Neuronal stem cell (in vitro differentiated cells): ENCODE measurements around the gene GNG4.

Experiments
- DNase-seq: peaks from one replicate; pipeline ENCODE4 v3.0.0-alpha.2; 2013; ENCODE audit warnings: low spot score
- H2AFZ ChIP-seq: one replicate; pipeline ENCODE4 v1.6.1; 2013; ENCODE audit warnings: mild to moderate bottlenecking, low read length, inconsistent platforms
- H2AK5ac ChIP-seq: 2 replicates; pipeline ENCODE4 v1.6.1; 2013; ENCODE audit warnings: low read depth, mild to moderate bottlenecking, inconsistent platforms, low read length, moderate library complexity, mixed read lengths
- H2BK120ac ChIP-seq: 2 replicates; pipeline ENCODE4 v1.6.1; 2013; ENCODE audit warnings: low read depth, mild to moderate bottlenecking, inconsistent platforms, low read length, moderate library complexity, mixed read lengths
- H2BK12ac ChIP-seq: one replicate; pipeline ENCODE4 v1.6.1; 2013; ENCODE audit warnings: low read length, inconsistent platforms
- H2BK15ac ChIP-seq: 2 replicates; pipeline ENCODE4 v1.6.1; 2013; ENCODE audit warnings: mild to moderate bottlenecking, low read length, inconsistent platforms, mixed read lengths
- H2BK5ac ChIP-seq: one replicate; pipeline ENCODE4 v1.6.1; 2013; ENCODE audit warnings: inconsistent platforms, mild to moderate bottlenecking, low read length, moderate library complexity
- H3K14ac ChIP-seq: one replicate; pipeline ENCODE4 v1.6.1; 2013; ENCODE audit warnings: low read length, inconsistent platforms
- H3K18ac ChIP-seq: 2 replicates; pipeline ENCODE4 v1.6.1; 2013; ENCODE audit warnings: low read length, inconsistent platforms
- H3K23ac ChIP-seq: 2 replicates; pipeline ENCODE4 v1.6.1; 2013; ENCODE audit warnings: low read depth, mild to moderate bottlenecking, mixed read lengths, low read length, inconsistent platforms; ENCODE audit not compliant: poor library complexity
- H3K27ac ChIP-seq: replicated peaks from 3 replicates; pipeline ENCODE4 v1.5.1; 2013; ENCODE audit warnings: low read length, inconsistent platforms
- H3K27me3 ChIP-seq, 3 experiments: 2 replicates each; pipeline ENCODE4 v1.6.1; 2013; ENCODE audit warnings: low read length in 3 of 3, mild to moderate bottlenecking in 2 of 3, inconsistent platforms in 1 of 3, low read depth in 1 of 3, mixed read lengths in 1 of 3, moderate library complexity in 1 of 3; ENCODE audit not compliant: control insufficient read depth in 3 of 3, insufficient read depth in 3 of 3
- H3K36me3 ChIP-seq, 2 donors: replicated peaks in 1 of 2; 2 replicates each; pipeline ENCODE4 v1.6.1; 2013; ENCODE audit warnings: low read length in 2 of 2; ENCODE audit not compliant: control insufficient read depth in 2 of 2, insufficient read depth in 2 of 2
- H3K4ac ChIP-seq: 2 replicates; pipeline ENCODE4 v1.6.1; 2013; ENCODE audit warnings: inconsistent platforms, mild to moderate bottlenecking, low read length, moderate library complexity
- H3K4me1 ChIP-seq, 2 donors: 1 replicate in 1 of 2; 2 replicates in 1 of 2; pipeline ENCODE4 v1.6.1; 2013; ENCODE audit warnings: low read length in 2 of 2, low read depth in 1 of 2; ENCODE audit not compliant: control insufficient read depth in 2 of 2, insufficient read depth in 1 of 2
- H3K4me2 ChIP-seq: one replicate; pipeline ENCODE4 v1.6.1; 2013; ENCODE audit warnings: mild to moderate bottlenecking, low read length, inconsistent platforms; ENCODE audit not compliant: insufficient read depth, poor library complexity, severe bottlenecking
- H3K4me3 ChIP-seq, 2 donors: 2 replicates each; pipeline ENCODE4 v1.5.1; 2013; ENCODE audit warnings: low read length in 2 of 2, mild to moderate bottlenecking in 2 of 2, inconsistent platforms in 1 of 2, moderate library complexity in 1 of 2
- H3K79me1 ChIP-seq: one replicate; pipeline ENCODE4 v1.6.1; 2013; ENCODE audit warnings: low read depth, mild to moderate bottlenecking, inconsistent platforms, low read length, moderate library complexity
- H3K9ac ChIP-seq: one replicate; pipeline ENCODE4 v1.6.1; 2013; ENCODE audit warnings: mild to moderate bottlenecking, low read depth, low read length, inconsistent platforms; ENCODE audit not compliant: poor library complexity
- H3K9me3 ChIP-seq, 2 donors: replicated peaks in 1 of 2; 2 replicates each; pipeline versions ENCODE3 to v1.6.1; 2013; ENCODE audit warnings: low read length in 2 of 2, mild to moderate bottlenecking in 2 of 2, inconsistent platforms in 1 of 2, low read depth in 1 of 2, mixed read lengths in 1 of 2, moderate library complexity in 1 of 2; ENCODE audit not compliant: control insufficient read depth in 2 of 2, insufficient read depth in 1 of 2
- H4K8ac ChIP-seq: one replicate; pipeline ENCODE4 v1.6.1; 2013; ENCODE audit warnings: low read depth, mild to moderate bottlenecking, inconsistent platforms, low read length, moderate library complexity
- H4K91ac ChIP-seq: one replicate; pipeline ENCODE4 v1.6.1; 2013; ENCODE audit warnings: low read length, low read depth, mild to moderate bottlenecking, inconsistent platforms; ENCODE audit not compliant: poor library complexity
- WGBS, 2 donors: extraction: QIAGEN DNeasy Blood & Tissue Kit; methylation state at CpG; one replicate each; pipeline ENCODE4 v1.1.7; 2013; ENCODE audit warnings: missing lambda C conversion rate in 2 of 2, mixed read lengths in 1 of 2; ENCODE audit not compliant: insufficient read length in 2 of 2, insufficient replicate concordance in 1 of 2; ENCODE audit errors: extremely low coverage in 2 of 2; 5-methylcytosine and 5-hydroxymethylcytosine counted together

The GNG4 gene

DNA sequence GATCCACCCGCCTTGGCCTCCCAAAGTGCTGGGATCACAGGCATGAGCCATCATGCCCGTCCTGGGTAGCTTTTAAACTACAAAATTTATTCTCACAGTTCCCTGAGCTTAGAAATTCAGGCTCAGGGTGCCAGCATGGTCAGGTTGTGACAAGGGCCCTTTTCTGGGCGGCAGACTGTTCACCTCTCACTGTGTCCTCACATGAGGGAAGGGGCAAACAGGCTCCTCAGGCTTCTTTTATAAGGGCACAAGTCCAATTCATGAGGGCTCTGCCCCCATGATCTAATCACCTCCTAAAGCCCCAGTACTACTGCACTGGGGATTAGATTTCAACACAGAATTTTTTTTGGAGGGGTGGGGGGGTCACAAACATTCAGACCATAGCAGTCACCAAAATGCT, 36.8 kb downstream of the GNG4 start:
- no peak overlapping the region for H2AFZ ChIP-seq
- no peaks in the 10 kb centered on the region for H3K79me1 ChIP-seq
- H2BK15ac ChIP-seq, result no peak overlapping the region
- H3K27me3 ChIP-seq, result no peaks in the 10 kb centered on the region
- no peak overlapping the region for H2BK120ac ChIP-seq
- no peak overlapping the region for H4K8ac ChIP-seq
- no peak overlapping the region for H3K4me2 ChIP-seq
- H2BK5ac ChIP-seq, result no peak overlapping the region
- no peaks in the 10 kb centered on the region for H3K9me3 ChIP-seq
- no peak overlapping the region for H3K23ac ChIP-seq
- peaks cover 0 to 25% of the 10 kb centered on the region in 2 donors for H3K36me3 ChIP-seq
- no peak for DNase-seq
- H2BK12ac ChIP-seq, result no peak overlapping the region
- H3K14ac ChIP-seq, result no peak overlapping the region
- no CpG with 5 or more reads among the region's 3 CpGs for WGBS, 2 donors
- H4K91ac ChIP-seq, result no peak overlapping the region
- H2AK5ac ChIP-seq, result no peak overlapping the region
- no peak overlapping the region for H3K4me3 ChIP-seq
- no peak overlapping the region for H3K9ac ChIP-seq
- peaks cover 0 to 1% of the 10 kb centered on the region in 2 donors for H3K4me1 ChIP-seq
- H3K4ac ChIP-seq, result no peak overlapping the region
- H3K27ac ChIP-seq, result no peak overlapping the region
- no peak overlapping the region for H3K18ac ChIP-seq

- Histone ChIP-seq H3K4me2 (no peak overlapping the region), H2BK12ac (no peak overlapping the region), H3K27me3 (no peaks in the 10 kb centered on the region), H3K4me1 (peaks cover 0 to 1% of the 10 kb centered on the region in 2 donors), H3K36me3 (peaks cover 0 to 15% of the 10 kb centered on the region in 2 donors), H3K14ac (no peak overlapping the region), H2BK15ac (no peak overlapping the region), H3K23ac (no peak overlapping the region), H2BK120ac (no peak overlapping the region), H3K27ac (no peak overlapping the region), H3K4me3 (no peak overlapping the region), H3K18ac (no peak overlapping the region), H4K8ac (no peak overlapping the region), H2AK5ac (no peak overlapping the region), H2AFZ (no peak overlapping the region), H3K4ac (no peak overlapping the region), H3K9me3 (no peaks in the 10 kb centered on the region), H3K9ac (no peak overlapping the region), H2BK5ac (no peak overlapping the region), H3K79me1 (no peaks in the 10 kb centered on the region), H4K91ac (no peak overlapping the region)
- no CpG with 5 or more reads among the region's 6 CpGs for WGBS, 2 donors
- DNase-seq, result no peak
Observed at GRCh38 chr1:235610157-235610556, 39.4 kb downstream of the GNG4 start.

DNA sequence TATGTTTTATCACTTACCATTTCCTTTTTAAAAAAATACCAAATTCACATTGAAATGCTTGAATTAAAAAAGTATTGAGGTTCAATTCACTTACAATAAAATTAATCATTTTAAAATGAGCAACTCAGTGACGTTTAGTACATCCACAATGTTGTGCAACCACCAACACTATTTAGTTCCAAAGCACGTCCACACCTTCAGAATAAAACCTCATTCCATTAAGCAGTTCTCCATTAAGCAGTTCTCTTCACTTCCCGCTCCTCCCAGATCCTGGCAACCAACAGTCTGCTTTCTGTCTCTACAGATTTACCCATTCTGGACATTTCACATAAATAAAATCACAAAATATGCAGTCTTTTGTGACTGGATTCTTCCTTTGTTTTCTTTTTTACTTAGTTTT, 41.3 kb downstream of the GNG4 start:
- H3K23ac ChIP-seq, result no peak overlapping the region
- no peak overlapping the region for H2BK12ac ChIP-seq
- no peak overlapping the region for H3K9ac ChIP-seq
- no peak overlapping the region for H3K4ac ChIP-seq
- H3K18ac ChIP-seq, result no peak overlapping the region
- no peak overlapping the region for H3K27ac ChIP-seq
- H2AFZ ChIP-seq, result no peak overlapping the region
- H3K4me1 ChIP-seq, result no peaks in the 10 kb centered on the region
- H3K27me3 ChIP-seq, result no peaks in the 10 kb centered on the region
- no peak overlapping the region for H3K4me3 ChIP-seq
- H3K9me3 ChIP-seq, result no peaks in the 10 kb centered on the region
- H3K36me3 ChIP-seq, result peaks cover 0 to 17% of the 10 kb centered on the region in 2 donors
- no peak overlapping the region for H2BK15ac ChIP-seq
- H4K8ac ChIP-seq, result no peak overlapping the region
- no peak overlapping the region for H2BK5ac ChIP-seq
- no peak overlapping the region for H2BK120ac ChIP-seq
- H4K91ac ChIP-seq, result no peak overlapping the region
- H3K4me2 ChIP-seq, result no peak overlapping the region
- no peak overlapping the region for H2AK5ac ChIP-seq
- H3K79me1 ChIP-seq, result no peaks in the 10 kb centered on the region
- no CpG with 5 or more reads among the region's 3 CpGs for WGBS, 2 donors
- DNase-seq, result no peak
- H3K14ac ChIP-seq, result no peak overlapping the region

DNA sequence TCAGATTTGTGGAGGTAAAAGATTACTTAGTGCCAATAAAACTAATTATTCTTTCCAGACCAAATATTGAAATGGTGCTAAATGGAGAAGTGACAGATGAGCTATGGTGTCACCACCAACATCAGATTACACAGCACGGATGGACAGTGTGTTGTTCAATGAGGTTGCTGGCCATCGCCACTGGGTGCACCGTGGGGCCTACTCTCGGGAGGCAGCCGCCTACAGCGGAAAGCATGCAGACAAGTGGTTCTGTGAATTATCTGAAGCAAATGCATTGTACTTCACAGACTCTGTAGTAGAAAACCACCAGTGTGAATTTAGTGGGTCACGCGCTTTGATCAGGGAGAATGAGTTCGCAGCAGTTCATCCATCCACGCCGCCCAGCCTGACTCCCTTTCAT, 42.3 kb downstream of the GNG4 start:
- no peaks in the 10 kb centered on the region for H3K79me1 ChIP-seq
- H2BK12ac ChIP-seq, result no peak overlapping the region
- no peak overlapping the region for H3K14ac ChIP-seq
- H2BK120ac ChIP-seq, result no peak overlapping the region
- peaks cover 0 to 16% of the 10 kb centered on the region in 2 donors for H3K36me3 ChIP-seq
- H3K4me2 ChIP-seq, result no peak overlapping the region
- H3K27ac ChIP-seq, result no peak overlapping the region
- H3K9ac ChIP-seq, result no peak overlapping the region
- no peak overlapping the region for H2AFZ ChIP-seq
- H3K9me3 ChIP-seq, result no peaks in the 10 kb centered on the region
- H3K4me1 ChIP-seq, result no peaks in the 10 kb centered on the region
- H3K27me3 ChIP-seq, result no peaks in the 10 kb centered on the region
- no peak overlapping the region for H3K23ac ChIP-seq
- no peak overlapping the region for H2AK5ac ChIP-seq
- H3K4ac ChIP-seq, result no peak overlapping the region
- H4K8ac ChIP-seq, result no peak overlapping the region
- H3K18ac ChIP-seq, result no peak overlapping the region
- DNase-seq, result no peak
- H4K91ac ChIP-seq, result no peak overlapping the region
- no peak overlapping the region for H2BK15ac ChIP-seq
- WGBS, 2 donors, result no CpG with 5 or more reads among the region's 11 CpGs
- no peak overlapping the region for H3K4me3 ChIP-seq
- H2BK5ac ChIP-seq, result no peak overlapping the region
